Activated B cell treated with CpG ODN at 0.5 μM for 24 hours (primary cell): ENCODE data around the gene XYLT1. TPM values are rescaled to one million over a fixed set of nuclear protein-coding genes. Genes with fewer than 3 reads are reported as not detected.
A peak's percentile ranks its signal among the peaks of the same experiment; 100 is the strongest.

Experiments
- ATAC-seq: fragments of 200-7000 bp; cut with Tn5 transposase; one replicate; pipeline ENCODE4 v1.10.0; 2021; ENCODE audit warnings: low read depth, mild to moderate bottlenecking, moderate library complexity
- CTCF ChIA-PET: fragments of 350-600 bp; sonication (Branson Sonifier 250); formaldehyde crosslinking; loops from one replicate; lab custom pipeline; 2021; ENCODE audit warnings: antibody characterized with exemption; lab: Charles Lee
- POLR2A ChIA-PET: fragments of 350-600 bp; sonication (Branson Sonifier 250); formaldehyde crosslinking; loops from one replicate; lab custom pipeline; 2021; ENCODE audit warnings: antibody characterized with exemption; lab: Charles Lee
- DNase-seq: peaks from one replicate; pipeline ENCODE4 v3.0.0; 2022
- H3K27ac Mint-ChIP-seq: one replicate; pipeline ENCODE4 v1.8.0; 2020; ENCODE audit warnings: mixed read lengths
- H3K27me3 Mint-ChIP-seq: one replicate; pipeline ENCODE4 v1.8.0; 2021; ENCODE audit warnings: mixed read lengths
- H3K36me3 Mint-ChIP-seq: one replicate; pipeline ENCODE4 v1.8.0; 2021; ENCODE audit warnings: low read depth, mixed read lengths
- H3K4me1 Mint-ChIP-seq: one replicate; pipeline ENCODE4 v1.8.0; 2021; ENCODE audit warnings: mixed read lengths
- H3K4me3 Mint-ChIP-seq: one replicate; pipeline ENCODE4 v1.8.0; 2020; ENCODE audit warnings: mild to moderate bottlenecking, mixed read lengths
- H3K9me3 Mint-ChIP-seq: one replicate; pipeline ENCODE4 v1.8.0; 2020; ENCODE audit warnings: mixed read lengths
- CTCF ChIP-seq: fragments of 200-600 bp; IDR thresholded peaks from one replicate; pipeline ENCODE4 v1.8.0; 2022; ENCODE audit warnings: antibody characterized with exemption, mild to moderate bottlenecking
- intact Hi-C: fragments of 100-400 bp; cut with micrococcal nuclease; formaldehyde crosslinking; loops from one replicate; pipeline ENCODE4 v1.15.1; 2024
- total RNA-seq: library from RNA; stranded (reverse); gene quantifications from 2 replicates; pipeline ENCODE4 v1.2.3, GENCODE V29; 2022

The XYLT1 gene
- total RNA-seq, 1 donor from 2014 or later = 17.0 TPM

- Mint-ChIP-seq H3K27me3 (no peaks in the 10 kb centered on the region), H3K4me3 (peak overlapping the region; percentile 2), H3K4me1 (peaks cover 65% of the 10 kb centered on the region), H3K27ac (peak overlapping the region; percentile 75), H3K9me3 (no peaks in the 10 kb centered on the region), H3K36me3 (peaks cover 19% of the 10 kb centered on the region)
- intact Hi-C loops = loop anchor here (2.0 kb wide), 1 partner anchor 83 kb away; no protein-coding TSS in a partner anchor
- ATAC-seq (peak; percentile 19), DNase-seq (no peak)
- POLR2A ChIA-PET = interaction anchor here (1.0 to 3.7 kb wide), 4 partner anchors 13 to 160 kb away, joined by 4 to 29 read pairs (median 12); no protein-coding TSS in a partner anchor
- TF ChIP-seq CTCF = no peak
- CTCF ChIA-PET = interaction anchor here (0.6 to 2.8 kb wide), 4 partner anchors 46 to 271 kb away, joined by 3 to 10 read pairs (median 4); no protein-coding TSS in a partner anchor
Observed at GRCh38 chr16:17461951-17462729, 8.6 kb downstream of the XYLT1 start.

GRCh38 chr16:17460890-17461289, 9.9 kb downstream of the XYLT1 start:
- no peak for DNase-seq
- Mint-ChIP-seq H3K4me3 (peak overlapping the region; percentile 77), H3K36me3 (peaks cover 14% of the 10 kb centered on the region), H3K9me3 (no peaks in the 10 kb centered on the region), H3K4me1 (peaks cover 60% of the 10 kb centered on the region), H3K27me3 (no peaks in the 10 kb centered on the region), H3K27ac (no peak overlapping the region)
- CTCF ChIA-PET = interaction anchor here (1.0 to 1.7 kb wide), 3 partner anchors 44 to 160 kb away, joined by 3 to 7 read pairs (median 5); no protein-coding TSS in a partner anchor
- no peak for TF ChIP-seq CTCF
- POLR2A ChIA-PET = interaction anchor here (0.5 to 3.7 kb wide), 5 partner anchors 12 to 159 kb away, joined by 4 to 29 read pairs (median 8); no protein-coding TSS in a partner anchor
- ATAC-seq = no peak
- intact Hi-C loops = loop anchor here (1.0 to 2.0 kb wide), 6 partner anchors 7 to 160 kb away; no protein-coding TSS in a partner anchor

DNA sequence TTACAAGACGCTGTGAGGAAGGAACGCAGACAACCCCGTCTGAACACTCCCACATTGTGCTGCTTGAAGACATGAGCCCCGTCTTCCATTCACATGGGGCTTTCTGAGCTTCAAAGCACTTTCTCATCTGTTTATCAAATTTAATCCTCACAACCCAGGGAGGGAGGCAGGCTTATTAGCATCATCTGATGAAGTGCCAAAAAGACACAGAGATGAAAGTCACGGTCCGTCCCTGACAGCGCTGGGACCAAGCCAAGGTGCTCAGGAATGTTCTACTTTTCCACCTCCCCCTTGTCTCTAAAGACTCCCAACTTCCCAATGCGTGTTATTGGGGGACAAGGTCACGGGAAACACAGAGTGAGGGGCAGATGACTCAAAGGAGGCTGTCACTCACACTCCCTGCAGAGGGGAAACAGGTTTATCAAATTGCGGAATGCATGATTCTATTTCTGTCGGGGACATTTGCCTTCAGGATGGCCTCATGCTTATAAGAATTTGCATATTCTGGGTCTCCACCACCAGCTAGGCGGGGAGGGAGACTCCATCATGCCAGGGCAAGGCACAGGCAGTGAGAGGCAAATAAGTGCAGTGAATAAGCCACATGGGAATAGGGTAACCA, 10.7 kb downstream of the XYLT1 start:
- Mint-ChIP-seq H3K4me1 (peaks cover 55% of the 10 kb centered on the region), H3K27ac (peak overlapping the region; percentile 65), H3K36me3 (peaks cover 17% of the 10 kb centered on the region), H3K4me3 (peak overlapping the region; percentile 77), H3K27me3 (no peaks in the 10 kb centered on the region), H3K9me3 (no peaks in the 10 kb centered on the region)
- ATAC-seq = peak; percentile 87
- no peak for TF ChIP-seq CTCF
- intact Hi-C loops = loop anchor here (1.0 to 2.0 kb wide), 6 partner anchors 8 to 159 kb away; no protein-coding TSS in a partner anchor
- CTCF ChIA-PET = interaction anchor here (1.0 to 1.7 kb wide), 2 partner anchors 43 to 113 kb away, joined by 3 to 7 read pairs; no protein-coding TSS in a partner anchor
- DNase-seq = peak; percentile 40
- POLR2A ChIA-PET = interaction anchor here (0.6 to 3.7 kb wide), 5 partner anchors 10 to 158 kb away, joined by 3 to 29 read pairs (median 8); no protein-coding TSS in a partner anchor

- ChIA-PET CTCF (interaction anchor here (0.6 kb wide), 1 partner anchor 107 kb away, joined by 3 read pairs; no protein-coding TSS in a partner anchor), POLR2A (no interaction called here)
- H3K4me1 Mint-ChIP-seq = peaks cover 46% of the 10 kb centered on the region
- H3K27me3 Mint-ChIP-seq = no peaks in the 10 kb centered on the region
- no peak for TF ChIP-seq CTCF
- DNase-seq (no peak), ATAC-seq (no peak)
- peaks cover 12% of the 10 kb centered on the region for H3K36me3 Mint-ChIP-seq
- intact Hi-C loops = no loop called here
- H3K4me3 Mint-ChIP-seq = no peak overlapping the region
- no peaks in the 10 kb centered on the region for H3K9me3 Mint-ChIP-seq
- no peak overlapping the region for H3K27ac Mint-ChIP-seq
Observed at GRCh38 chr16:17457997-17458396, 12.8 kb downstream of the XYLT1 start.
